Endodermal cell (in vitro differentiated cells): ENCODE measurements around the gene ARHGEF10L. TPM values are rescaled to one million over a fixed set of nuclear protein-coding genes. Genes with fewer than 3 reads are reported as not detected.

Experiments used
- DNase-seq: peaks from one replicate; pipeline ENCODE4 v3.0.0-alpha.2; 2017
- H3K27ac ChIP-seq: 2 replicates; pipeline ENCODE4 v1.5.1; 2013; ENCODE audit warnings: mild to moderate bottlenecking, low read depth, low read length, moderate library complexity
- H3K27me3 ChIP-seq: 2 replicates; pipeline ENCODE4 v1.6.1; 2013; ENCODE audit warnings: mild to moderate bottlenecking, low read length, moderate library complexity; ENCODE audit not compliant: insufficient read depth, control insufficient read depth, poor library complexity, severe bottlenecking
- H3K36me3 ChIP-seq: 2 replicates; pipeline ENCODE4 v1.7.0; 2013; ENCODE audit warnings: mild to moderate bottlenecking, low read length, moderate library complexity; ENCODE audit not compliant: control insufficient read depth, insufficient read depth
- H3K4me1 ChIP-seq: one replicate; pipeline ENCODE4 v1.7.0; 2013; ENCODE audit warnings: low read length; ENCODE audit not compliant: control insufficient read depth, insufficient read depth
- H3K4me3 ChIP-seq: 2 replicates; pipeline ENCODE4 v1.5.1; 2013; ENCODE audit warnings: mild to moderate bottlenecking, low read length, moderate library complexity
- H3K9ac ChIP-seq: 2 replicates; pipeline ENCODE4 v1.6.1; 2013; ENCODE audit warnings: mild to moderate bottlenecking, low read length, moderate library complexity; ENCODE audit not compliant: poor library complexity, severe bottlenecking; ENCODE audit errors: extremely low read depth
- H3K9me3 ChIP-seq: 2 replicates; pipeline ENCODE4 v1.6.1; 2013; ENCODE audit warnings: mild to moderate bottlenecking, low read length, moderate library complexity; ENCODE audit not compliant: control insufficient read depth
- H3K27ac Mint-ChIP-seq: 2 replicates; pipeline ENCODE4 v1.8.0; 2020; ENCODE audit warnings: mixed read lengths
- H3K27me3 Mint-ChIP-seq: 2 replicates; pipeline ENCODE4 v1.8.0; 2021; ENCODE audit warnings: mild to moderate bottlenecking, mixed read lengths; ENCODE audit not compliant: insufficient read depth
- H3K36me3 Mint-ChIP-seq: 2 replicates; pipeline ENCODE4 v1.8.0; 2020; ENCODE audit warnings: low read depth, mixed read lengths
- H3K4me1 Mint-ChIP-seq: 2 replicates; pipeline ENCODE4 v1.8.0; 2020; ENCODE audit warnings: mixed read lengths
- H3K4me3 Mint-ChIP-seq: 2 replicates; pipeline ENCODE4 v1.8.0; 2020; ENCODE audit warnings: mild to moderate bottlenecking, moderate library complexity, mixed read lengths
- H3K9me3 Mint-ChIP-seq: 2 replicates; pipeline ENCODE4 v1.8.0; 2020; ENCODE audit warnings: mild to moderate bottlenecking, mixed read lengths
- CTCF ChIP-seq: fragments of 200-600 bp; sonication (generic); conservative IDR thresholded peaks from 2 replicates; pipeline ENCODE4 v1.5.0; 2021; ENCODE audit warnings: antibody characterized with exemption, mild to moderate bottlenecking
- WGBS, 2 experiments: methylation state at CpG; one replicate each; pipeline versions ENCODE4 v1.1.5 to v1.1.7; 2013; ENCODE audit warnings: missing lambda C conversion rate in 2 of 2, mixed read lengths in 1 of 2; ENCODE audit not compliant: insufficient coverage in 1 of 2, insufficient read length in 1 of 2; 5-methylcytosine and 5-hydroxymethylcytosine counted together
- total RNA-seq, 2 donors: library from RNA; stranded (reverse); fragmentation: NEBNext Ultra II Directional in 1 of 2; extraction: Animal tissue kit (Norgen Biotek cat#: 25700) in 1 of 2; gene quantifications; 2 replicates in 1 of 2; 3 replicates in 1 of 2; pipeline ENCODE4 v1.2.1, GENCODE V29; 2021

ARHGEF10L gene
- total RNA-seq, 2 donors from 2014 or later: 5.2 to 10.5 TPM

DNA sequence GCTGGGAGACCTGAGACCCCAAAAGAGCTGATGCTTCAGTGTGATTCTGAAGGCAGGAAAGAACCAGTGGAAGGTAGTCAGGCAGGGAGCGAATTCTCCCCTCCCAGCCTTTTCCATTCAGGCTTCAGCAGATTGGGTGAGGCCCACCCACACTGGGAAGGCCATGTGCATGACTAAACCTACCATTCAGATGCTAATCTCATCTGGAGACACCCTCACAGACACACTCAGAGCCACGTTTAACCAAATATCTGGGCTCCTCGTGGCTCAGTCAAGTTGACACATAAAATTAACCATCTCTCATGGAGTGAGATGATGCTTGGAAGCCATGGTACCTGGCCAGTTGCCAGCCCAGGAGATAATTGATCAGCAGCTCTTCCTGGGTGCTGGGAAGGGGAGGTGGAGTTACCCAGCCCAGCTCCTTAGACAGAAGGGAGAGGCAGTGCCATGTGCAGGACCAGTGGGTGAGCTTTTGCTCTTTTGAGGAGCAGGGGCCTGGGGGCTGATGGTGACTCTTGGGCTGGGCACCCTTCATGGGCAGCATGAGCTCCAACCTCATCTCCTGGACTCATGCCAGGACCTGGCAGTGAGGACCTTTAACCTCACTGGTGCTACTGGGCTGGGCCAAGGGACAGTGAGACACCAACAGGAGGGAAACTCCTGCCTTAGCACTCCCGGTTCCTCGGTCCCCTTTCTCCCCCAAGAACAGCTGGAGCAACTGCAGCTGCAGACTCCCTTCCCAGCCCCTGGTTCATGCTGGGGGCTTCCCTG is 126.6 kb downstream of the ARHGEF10L start:
- no peak overlapping the region for H3K27ac Mint-ChIP-seq
- H3K4me3 ChIP-seq: no peak overlapping the region
- no peaks in the 10 kb centered on the region for H3K27me3 ChIP-seq
- no peaks in the 10 kb centered on the region for H3K9me3 ChIP-seq
- no peaks in the 10 kb centered on the region for H3K9me3 Mint-ChIP-seq
- no peaks in the 10 kb centered on the region for H3K4me1 ChIP-seq
- WGBS, 2 experiments: 83% methylated on average over 5 of the region's 5 CpGs; no CpG with 5 or more reads in 1 of the 2 experiments
- H3K27me3 Mint-ChIP-seq: no peaks in the 10 kb centered on the region
- peaks cover 2% of the 10 kb centered on the region for H3K36me3 Mint-ChIP-seq
- no peaks in the 10 kb centered on the region for H3K4me1 Mint-ChIP-seq
- H3K9ac ChIP-seq: no peak overlapping the region
- no peak for DNase-seq
- no peak overlapping the region for H3K4me3 Mint-ChIP-seq
- H3K27ac ChIP-seq: no peak overlapping the region
- H3K36me3 ChIP-seq: no peaks in the 10 kb centered on the region
- TF ChIP-seq CTCF: no peak

DNA sequence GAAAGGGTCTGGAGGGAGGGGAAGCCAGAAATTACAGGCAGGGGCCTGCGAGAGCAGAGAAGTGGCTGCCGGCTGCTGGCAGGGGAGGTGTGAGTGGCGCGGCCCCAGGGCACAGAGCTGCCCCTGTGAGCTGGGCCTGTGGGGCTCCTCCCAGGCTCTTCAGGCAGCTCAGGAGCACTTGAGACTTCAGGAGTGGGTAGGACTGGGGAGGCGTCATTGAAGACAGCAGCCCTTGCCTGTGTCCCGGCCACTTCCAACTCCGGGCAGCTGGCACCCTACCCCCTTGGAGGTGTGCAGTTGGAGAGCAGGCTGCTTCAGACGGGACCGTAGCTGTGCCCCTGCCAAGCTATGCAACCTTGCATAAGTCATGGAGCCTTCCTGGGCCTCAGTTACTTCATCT is 128.1 kb downstream of the ARHGEF10L start:
- H3K9ac ChIP-seq: no peak overlapping the region
- Mint-ChIP-seq H3K36me3 (peaks cover 2% of the 10 kb centered on the region), H3K27me3 (no peaks in the 10 kb centered on the region), H3K27ac (no peak overlapping the region), H3K4me1 (no peaks in the 10 kb centered on the region), H3K9me3 (no peaks in the 10 kb centered on the region), H3K4me3 (no peak overlapping the region)
- 92 to 94% methylated on average over 5 to 9 of the region's 9 CpGs for WGBS, 2 experiments
- no peaks in the 10 kb centered on the region for H3K36me3 ChIP-seq
- no peak overlapping the region for H3K27ac ChIP-seq
- no peaks in the 10 kb centered on the region for H3K27me3 ChIP-seq
- no peak for TF ChIP-seq CTCF
- DNase-seq: no peak
- H3K4me1 ChIP-seq: no peaks in the 10 kb centered on the region
- H3K4me3 ChIP-seq: no peak overlapping the region
- H3K9me3 ChIP-seq: no peaks in the 10 kb centered on the region

- Histone ChIP-seq H3K36me3 (no peaks in the 10 kb centered on the region), H3K9ac (no peak overlapping the region), H3K27ac (no peak overlapping the region), H3K4me3 (no peak overlapping the region), H3K9me3 (no peaks in the 10 kb centered on the region), H3K27me3 (no peaks in the 10 kb centered on the region), H3K4me1 (no peaks in the 10 kb centered on the region)
- Mint-ChIP-seq H3K27me3 (no peaks in the 10 kb centered on the region), H3K4me1 (no peaks in the 10 kb centered on the region), H3K4me3 (no peak overlapping the region), H3K9me3 (no peaks in the 10 kb centered on the region), H3K27ac (no peak overlapping the region), H3K36me3 (peaks cover 2% of the 10 kb centered on the region)
- DNase-seq: no peak
- WGBS, 2 experiments: 92 to 96% methylated on average over 10 to 12 of the region's 12 CpGs
- TF ChIP-seq CTCF: no peak
Observed at GRCh38 chr1:17668195-17668594, 128.7 kb downstream of the ARHGEF10L start.
